ENCODE measurements around the gene MYOM3.

DNA sequence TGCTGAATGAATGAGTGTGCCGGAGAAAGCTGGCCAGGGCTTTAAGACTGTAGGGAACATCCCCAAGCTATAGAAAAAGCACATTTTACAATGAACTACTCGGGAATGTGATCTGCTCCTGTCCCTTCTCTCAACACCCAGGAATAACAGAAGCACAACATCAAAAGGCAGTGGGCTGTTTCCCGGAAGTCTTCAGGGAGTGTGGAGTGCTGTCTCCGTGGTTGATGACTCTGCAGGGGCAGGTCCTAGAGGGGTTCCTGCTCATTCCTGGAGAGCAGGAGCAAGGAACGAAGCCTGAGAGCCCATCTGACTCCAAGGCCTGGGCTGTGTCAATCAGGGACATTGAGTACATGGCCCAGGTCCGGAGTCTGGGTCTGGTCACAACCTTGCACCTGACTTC is 35.9 kb upstream of the MYOM3 start:
- TF ChIP-seq, protein P1, sequence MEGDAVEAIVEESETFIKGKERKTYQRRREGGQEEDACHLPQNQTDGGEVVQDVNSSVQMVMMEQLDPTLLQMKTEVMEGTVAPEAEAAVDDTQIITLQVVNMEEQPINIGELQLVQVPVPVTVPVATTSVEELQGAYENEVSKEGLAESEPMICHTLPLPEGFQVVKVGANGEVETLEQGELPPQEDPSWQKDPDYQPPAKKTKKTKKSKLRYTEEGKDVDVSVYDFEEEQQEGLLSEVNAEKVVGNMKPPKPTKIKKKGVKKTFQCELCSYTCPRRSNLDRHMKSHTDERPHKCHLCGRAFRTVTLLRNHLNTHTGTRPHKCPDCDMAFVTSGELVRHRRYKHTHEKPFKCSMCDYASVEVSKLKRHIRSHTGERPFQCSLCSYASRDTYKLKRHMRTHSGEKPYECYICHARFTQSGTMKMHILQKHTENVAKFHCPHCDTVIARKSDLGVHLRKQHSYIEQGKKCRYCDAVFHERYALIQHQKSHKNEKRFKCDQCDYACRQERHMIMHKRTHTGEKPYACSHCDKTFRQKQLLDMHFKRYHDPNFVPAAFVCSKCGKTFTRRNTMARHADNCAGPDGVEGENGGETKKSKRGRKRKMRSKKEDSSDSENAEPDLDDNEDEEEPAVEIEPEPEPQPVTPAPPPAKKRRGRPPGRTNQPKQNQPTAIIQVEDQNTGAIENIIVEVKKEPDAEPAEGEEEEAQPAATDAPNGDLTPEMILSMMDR (IDR thresholded peaks at IDR 0.05; ENCODE audit: low read length): no peak
- no peak for TF ChIP-seq EZH2 (optimal IDR thresholded peaks at IDR 0.05; ENCODE audit: low read depth, low read length)
- no peak for TF ChIP-seq EZH2phosphoT487 (IDR thresholded peaks at IDR 0.05; ENCODE audit: low read length)
